IMR-90 (cell line): ENCODE measurements around the gene ZDHHC8. TPM values are rescaled to one million over a fixed set of nuclear protein-coding genes. Genes with fewer than 3 reads are reported as not detected.

Source experiments
- ATAC-seq: fragments of 200-7000 bp; cut with Tn5 transposase; 2 replicates; pipeline ENCODE4 v1.9.1; 2020; ENCODE audit warnings: low read depth, mild to moderate bottlenecking, moderate library complexity
- BruUV-seq: library from RNA; stranded (reverse); fragments of 400-500 nt; replicated peaks from 2 replicates; lab custom pipeline; 2021; lab: Mats Ljungman, UMichigan
- CTCF ChIA-PET: fragments of 300-600 bp; formaldehyde crosslinking; extraction: SDS; loops from one replicate; lab custom pipeline; 2021; ENCODE audit warnings: antibody characterized with exemption; lab: Yijun Ruan, JAX
- POLR2A ChIA-PET: fragments of 300-600 bp; sonication (Branson Sonifier 250); formaldehyde crosslinking; loops from one replicate; lab custom pipeline; 2022; ENCODE audit warnings: antibody characterized with exemption; ENCODE audit not compliant: unreplicated experiment; lab: Charles Lee
- DNase-seq: peaks from one replicate; pipeline ENCODE4 v3.0.0; 2013
- H2AFZ ChIP-seq: replicated peaks from 2 replicates; pipeline ENCODE3; 2013; ENCODE audit warnings: low read length, mild to moderate bottlenecking; ENCODE audit not compliant: poor library complexity
- H2AK5ac ChIP-seq: 2 replicates; pipeline ENCODE4 v1.6.1; 2013; ENCODE audit warnings: low read depth, low read length, inconsistent platforms
- H2AK9ac ChIP-seq: replicated peaks from 2 replicates; pipeline ENCODE3; 2013; ENCODE audit warnings: mild to moderate bottlenecking, low read depth, low read length, moderate library complexity; ENCODE audit not compliant: poor library complexity
- H2BK120ac ChIP-seq: 2 replicates; pipeline ENCODE4 v1.6.1; 2013; ENCODE audit warnings: low read depth, low read length, inconsistent platforms
- H2BK15ac ChIP-seq: 3 replicates; pipeline ENCODE4 v1.6.1; 2013; ENCODE audit warnings: low read depth, low read length, inconsistent platforms
- H2BK20ac ChIP-seq: 2 replicates; pipeline ENCODE4 v1.6.1; 2013; ENCODE audit warnings: low read depth, mild to moderate bottlenecking, inconsistent platforms, low read length, moderate library complexity
- H2BK5ac ChIP-seq: 2 replicates; pipeline ENCODE4 v1.6.1; 2013; ENCODE audit warnings: mild to moderate bottlenecking, low read depth, low read length, inconsistent platforms; ENCODE audit not compliant: poor library complexity, severe bottlenecking
- H3K14ac ChIP-seq: replicated peaks from 2 replicates; pipeline ENCODE4 v1.6.1; 2013; ENCODE audit warnings: low read depth, low read length, inconsistent platforms
- H3K18ac ChIP-seq: 2 replicates; pipeline ENCODE4 v1.6.1; 2013; ENCODE audit warnings: low read depth, low read length, control low read depth
- H3K23ac ChIP-seq: 2 replicates; pipeline ENCODE4 v1.6.1; 2013; ENCODE audit warnings: low read depth, low read length, inconsistent platforms
- H3K27ac ChIP-seq: 2 replicates; pipeline ENCODE4 v1.5.1; 2013; ENCODE audit warnings: mild to moderate bottlenecking, control low read depth, low read length; ENCODE audit not compliant: insufficient read depth
- H3K27me3 ChIP-seq: 2 replicates; pipeline ENCODE4 v1.6.1; 2013; ENCODE audit warnings: low read length; ENCODE audit not compliant: control insufficient read depth, insufficient read depth
- H3K36me3 ChIP-seq: 2 replicates; pipeline ENCODE4 v1.6.1; 2013; ENCODE audit warnings: low read length, mixed read lengths; ENCODE audit not compliant: control insufficient read depth, insufficient read depth
- H3K4ac ChIP-seq: 2 replicates; pipeline ENCODE4 v1.6.1; 2013; ENCODE audit warnings: low read depth, low read length, inconsistent platforms
- H3K4me1 ChIP-seq: 2 replicates; pipeline ENCODE4 v1.6.1; 2013; ENCODE audit warnings: low read length, mixed read lengths; ENCODE audit not compliant: control insufficient read depth, insufficient read depth
- H3K4me2 ChIP-seq: 2 replicates; pipeline ENCODE4 v1.6.1; 2013; ENCODE audit warnings: low read depth, mild to moderate bottlenecking, control low read depth, low read length, moderate library complexity
- H3K4me3 ChIP-seq: 2 replicates; pipeline ENCODE4 v1.5.1; 2013; ENCODE audit warnings: low read depth, mild to moderate bottlenecking, control low read depth, low read length, moderate library complexity; ENCODE audit not compliant: insufficient read depth
- H3K56ac ChIP-seq: 2 replicates; pipeline ENCODE4 v1.6.1; 2013; ENCODE audit warnings: low read length, inconsistent platforms; ENCODE audit not compliant: insufficient read depth; ENCODE audit errors: extremely low read depth
- H3K79me1 ChIP-seq, 2 experiments: 2 replicates each; pipeline ENCODE4 v1.6.1; 2013; ENCODE audit warnings: low read length in 2 of 2, inconsistent platforms in 1 of 2, low read depth in 1 of 2
- H3K9ac ChIP-seq: 2 replicates; pipeline ENCODE4 v1.6.1; 2013; ENCODE audit warnings: low read depth, low read length, control low read depth
- H3K9me1 ChIP-seq: 2 replicates; pipeline ENCODE4 v1.6.1; 2013; ENCODE audit warnings: low read length, inconsistent platforms; ENCODE audit not compliant: insufficient read depth
- H3K9me3 ChIP-seq: 2 replicates; pipeline ENCODE4 v1.6.1; 2013; ENCODE audit warnings: low read length; ENCODE audit not compliant: control insufficient read depth, insufficient read depth
- H4K20me1 ChIP-seq: 2 replicates; pipeline ENCODE4 v1.6.1; 2013; ENCODE audit warnings: low read length, inconsistent platforms; ENCODE audit not compliant: insufficient read depth
- H4K5ac ChIP-seq: 2 replicates; pipeline ENCODE4 v1.6.1; 2013; ENCODE audit warnings: mild to moderate bottlenecking, low read depth, low read length, control low read depth
- H4K8ac ChIP-seq, 2 experiments: 2 replicates each; pipeline ENCODE4 v1.6.1; 2013; ENCODE audit warnings: low read depth in 2 of 2, low read length in 2 of 2, control low read depth in 1 of 2, inconsistent platforms in 1 of 2
- H4K91ac ChIP-seq: 2 replicates; pipeline ENCODE4 v1.6.1; 2013; ENCODE audit warnings: low read depth, low read length, inconsistent platforms; ENCODE audit not compliant: insufficient read depth
- MAFK ChIP-seq: IDR thresholded peaks from 2 replicates; pipeline ENCODE4 v1.6.1; 2012; ENCODE audit warnings: low read depth, low read length, improper control_type of control experiment
- MXI1 ChIP-seq: IDR thresholded peaks from 2 replicates; pipeline ENCODE4 v1.6.1; 2012; ENCODE audit warnings: low read depth, mild to moderate bottlenecking, low read length, moderate library complexity, borderline replicate concordance
- RCOR1 ChIP-seq: IDR thresholded peaks from 2 replicates; pipeline ENCODE4 v1.6.1; 2012; ENCODE audit warnings: mild to moderate bottlenecking, low read length, improper control_type of control experiment; ENCODE audit not compliant: insufficient replicate concordance
- SMC3 ChIP-seq: fragments of 150-350 bp; IDR thresholded peaks from 2 replicates; pipeline ENCODE4 v1.6.1; 2016; ENCODE audit warnings: low read depth, mild to moderate bottlenecking, antibody characterized with exemption, low read length, moderate library complexity
- WGBS, 2 experiments: methylation state at CpG; one replicate each; pipeline versions ENCODE4 v1.1.5 to v1.1.7; 2013; ENCODE audit warnings: missing lambda C conversion rate in 2 of 2; ENCODE audit not compliant: insufficient read length in 1 of 2; ENCODE audit errors: extremely low coverage in 2 of 2; 5-methylcytosine and 5-hydroxymethylcytosine counted together
- dilution Hi-C: fragments of 300-500 bp; cut with HindIII; formaldehyde crosslinking; loops from one replicate; pipeline ENCODE4 v1.14.3; 2018; ENCODE audit warnings: low sequenced_read_pairs; ENCODE audit not compliant: unreplicated experiment
- in situ Hi-C: fragments of 300-500 bp; cut with MboI; formaldehyde crosslinking; loops from 3 replicates; pipeline ENCODE4 v1.14.3; 2019; ENCODE audit warnings: low sequenced_read_pairs, inconsistent platforms, mixed read lengths
- intact Hi-C: fragments of 100-400 bp; cut with micrococcal nuclease; formaldehyde crosslinking; loops from 2 replicates; pipeline ENCODE4 v1.10.0; 2022
- polyA plus RNA-seq, 3 experiments: library from polyadenylated mRNA; depleted of rRNA; stranded (reverse); fragments of >200 nt; gene quantifications; 2 replicates each; pipeline ENCODE4 v1.2.3, GENCODE V29; 2012; ENCODE audit warnings: low replicate concordance in 1 of 3
- total RNA-seq: library from RNA; depleted of rRNA; stranded (reverse); fragments of >200 nt; gene quantifications from 2 replicates; pipeline ENCODE4 v1.2.3, GENCODE V29; 2012

Gene ZDHHC8
- total and polyA plus RNA-seq, 2 of the 4 experiments (the other 2 are of a cell fraction): 2.5 to 72.6 TPM

- no peak overlapping the region for H3K4me3 ChIP-seq
- H3K9me1 ChIP-seq: peaks cover 30% of the 10 kb centered on the region
- no peak overlapping the region for H2AK9ac ChIP-seq
- ChIA-PET POLR2A (no interaction called here), CTCF (no interaction called here)
- dilution Hi-C loops (no loop called here), intact Hi-C loops (no loop called here), in situ Hi-C loops (no loop called here)
- no peak overlapping the region for H2AK5ac ChIP-seq
- no peak overlapping the region for H3K9ac ChIP-seq
- TF ChIP-seq RCOR1: no peak
- no peak for TF ChIP-seq MXI1
- TF ChIP-seq SMC3: no peak
- no peak for TF ChIP-seq MAFK
- H2BK5ac ChIP-seq: no peak overlapping the region
- no TSS peak for BruUV-seq
- H3K79me1 ChIP-seq: peaks cover 12 to 82% of the 10 kb centered on the region in 2 experiments
- H3K36me3 ChIP-seq: peaks cover 50% of the 10 kb centered on the region
- no peak overlapping the region for H2BK20ac ChIP-seq
- DNase-seq (no peak), ATAC-seq (no peak)
- WGBS, 2 experiments: 96% methylated on average over 9 of the region's 24 CpGs; no CpG with 5 or more reads in 1 of the 2 experiments
- H3K9me3 ChIP-seq: no peaks in the 10 kb centered on the region
- no peak overlapping the region for H2AFZ ChIP-seq
- no peaks in the 10 kb centered on the region for H3K27me3 ChIP-seq
- no peak overlapping the region for H3K14ac ChIP-seq
- H2BK15ac ChIP-seq: no peak overlapping the region
- no peak overlapping the region for H3K4me2 ChIP-seq
- H3K4ac ChIP-seq: no peak overlapping the region
- peaks cover 80% of the 10 kb centered on the region for H4K20me1 ChIP-seq
- H4K8ac ChIP-seq: no peak overlapping the region
- no peak overlapping the region for H3K18ac ChIP-seq
- H4K91ac ChIP-seq: no peak overlapping the region
- no peak overlapping the region for H3K27ac ChIP-seq
- H3K4me1 ChIP-seq: peaks cover 21% of the 10 kb centered on the region
- no peak overlapping the region for H2BK120ac ChIP-seq
- no peak overlapping the region for H3K23ac ChIP-seq
- no peak overlapping the region for H4K5ac ChIP-seq
- no peak overlapping the region for H3K56ac ChIP-seq
Observed at GRCh38 chr22:20086101-20086599, 45.5 kb upstream of the ZDHHC8 start.
